ENCODE measurements around the gene PDK1.
"Not testable (repeated sequence)": the region's sequence is repeated elsewhere in the genome, so short reads cannot be mapped to it uniquely, and the experiment has no call there.

The PDK1 gene

GRCh38 chr2:172552547-172553291, 3.2 kb upstream of the PDK1 start:
- no peak for DNase-seq (ENCODE audit: low spot score)

DNA sequence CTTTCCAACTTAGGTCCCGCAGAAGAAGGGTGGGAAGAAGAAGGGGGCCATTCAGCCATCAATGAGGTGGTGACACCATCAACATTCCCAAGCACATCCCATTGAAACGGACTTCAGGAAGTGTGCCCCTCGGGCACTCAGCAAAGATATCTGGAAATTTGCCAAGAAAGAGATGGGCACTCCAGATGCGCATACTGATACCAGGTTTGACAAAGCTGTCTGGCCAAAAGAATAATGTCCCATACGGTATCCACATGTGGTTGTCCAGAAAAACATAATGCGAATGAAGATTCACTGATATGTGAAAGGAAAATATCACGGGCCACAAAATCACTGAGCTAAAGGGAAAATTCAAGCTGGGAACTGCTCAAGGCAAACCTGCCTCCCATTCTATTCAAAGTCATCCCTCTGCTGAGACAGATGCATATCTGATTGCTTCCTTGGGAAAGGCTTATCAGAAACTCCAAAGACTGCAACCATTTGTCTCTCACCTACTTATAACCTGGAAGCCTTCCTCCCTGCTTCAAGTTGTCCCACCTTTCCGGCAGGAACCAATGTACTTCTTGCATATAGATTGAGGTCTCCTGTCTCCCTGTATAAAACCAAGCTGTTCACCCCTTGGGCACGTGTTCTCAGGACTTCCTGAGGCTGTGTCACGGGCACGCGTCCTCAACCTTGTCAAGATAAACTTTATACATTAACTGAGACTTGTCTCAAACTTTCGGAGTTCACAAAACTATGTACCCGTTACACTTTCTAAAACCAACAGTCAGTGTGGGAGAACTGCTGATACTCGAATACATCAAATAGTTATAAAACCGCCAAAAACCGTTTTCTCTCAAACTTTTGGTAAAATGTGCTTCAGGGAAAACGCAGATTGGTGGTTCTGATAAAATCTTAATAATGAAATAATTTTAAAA, 1.3 kb upstream of the PDK1 start:
- no peak for DNase-seq (ENCODE audit: low spot score)

DNA sequence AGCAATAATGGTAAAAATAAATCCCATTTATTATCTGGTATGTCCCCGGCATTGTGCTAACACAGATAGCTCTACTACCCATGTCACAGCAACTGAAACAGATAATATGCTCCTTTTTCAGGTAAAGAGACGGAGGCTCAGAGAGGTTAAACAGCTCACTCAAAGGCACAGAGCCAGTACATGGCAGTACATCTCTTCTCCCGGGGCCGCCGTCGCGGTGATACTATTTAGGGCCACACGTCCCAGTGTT, 693 bp upstream of the PDK1 start:
- no peak for DNase-seq (ENCODE audit: low spot score)

DNA sequence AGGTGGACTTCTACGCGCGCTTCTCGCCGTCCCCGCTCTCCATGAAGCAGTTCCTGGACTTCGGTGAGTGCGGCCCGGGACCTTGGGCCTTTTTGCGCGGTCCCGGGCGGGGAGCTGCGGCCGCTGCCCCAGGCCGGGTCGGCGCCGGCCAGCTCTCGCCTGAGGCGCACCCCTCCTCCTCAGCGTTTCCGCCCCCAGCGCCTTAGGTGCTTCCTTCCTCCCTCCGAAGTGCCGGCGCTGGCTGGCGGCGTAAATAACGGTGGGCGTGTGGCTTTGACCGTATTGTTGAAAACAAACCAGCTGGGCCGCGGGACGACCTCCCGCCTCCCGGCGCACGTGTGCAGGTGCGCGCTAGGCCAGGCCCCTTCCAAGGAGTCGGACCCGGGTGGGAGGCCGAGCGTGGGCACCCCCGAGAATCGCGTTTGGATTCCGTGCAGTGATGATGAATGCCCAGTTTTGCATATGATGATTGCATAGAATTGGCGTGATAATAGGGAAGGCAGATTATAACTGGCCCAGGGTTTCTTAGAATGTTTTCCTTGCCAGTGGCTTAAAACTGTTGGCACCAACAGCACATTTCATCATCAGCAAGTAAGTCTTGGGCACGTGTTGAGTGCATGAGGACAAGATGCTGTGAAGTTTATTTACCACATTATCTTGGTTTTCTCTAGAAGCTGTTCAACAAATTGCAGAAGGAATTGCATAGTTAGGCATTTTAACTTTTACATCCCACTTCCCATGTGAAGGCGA, 569 bp downstream of the PDK1 start:
- peak; percentile 55 for DNase-seq (ENCODE audit: low spot score)

- no peak for DNase-seq (ENCODE audit: low spot score)
Observed at GRCh38 chr2:172558372-172558771, 2.5 kb downstream of the PDK1 start.

- DNase-seq (ENCODE audit: low spot score), result no peak
Observed at GRCh38 chr2:172560721-172561120, 4.8 kb downstream of the PDK1 start.

GRCh38 chr2:172561270-172561669, 5.4 kb downstream of the PDK1 start:
- no peak for DNase-seq (ENCODE audit: low spot score)

DNA sequence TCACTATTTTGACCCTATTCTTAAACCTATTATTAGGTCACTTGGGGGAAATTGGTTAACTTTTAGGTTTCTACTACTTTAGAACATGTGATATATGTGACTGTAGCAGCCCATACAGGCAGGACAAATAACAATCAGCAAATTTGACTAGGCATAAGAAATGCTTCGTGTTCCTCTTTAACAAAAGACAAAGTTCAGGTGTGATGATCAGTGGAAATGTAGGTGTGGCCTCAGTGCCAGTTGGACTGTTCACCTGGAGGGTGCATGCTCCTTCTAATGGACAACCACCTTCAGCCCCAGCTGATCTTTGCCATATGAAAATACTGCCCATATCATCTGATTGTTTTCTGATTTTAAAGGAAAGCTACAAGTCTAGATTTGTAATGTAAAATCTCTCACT, 6.4 kb downstream of the PDK1 start:
- DNase-seq (ENCODE audit: low spot score), result no peak

DNA sequence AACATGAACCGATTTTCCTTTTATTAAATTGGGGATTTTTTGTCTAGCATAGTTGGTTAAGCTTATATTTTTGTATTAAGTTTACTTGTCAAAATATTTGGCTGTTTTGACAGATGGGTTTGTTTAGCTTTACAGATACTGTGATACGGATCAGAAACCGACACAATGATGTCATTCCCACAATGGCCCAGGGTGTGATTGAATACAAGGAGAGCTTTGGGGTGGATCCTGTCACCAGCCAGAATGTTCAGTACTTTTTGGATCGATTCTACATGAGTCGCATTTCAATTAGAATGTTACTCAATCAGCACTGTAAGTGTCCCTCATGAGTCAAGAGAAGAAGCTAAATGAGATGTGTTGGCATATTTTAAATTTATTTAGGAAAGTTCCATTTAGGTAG, 8.5 kb downstream of the PDK1 start:
- no peak for DNase-seq (ENCODE audit: low spot score)

DNA sequence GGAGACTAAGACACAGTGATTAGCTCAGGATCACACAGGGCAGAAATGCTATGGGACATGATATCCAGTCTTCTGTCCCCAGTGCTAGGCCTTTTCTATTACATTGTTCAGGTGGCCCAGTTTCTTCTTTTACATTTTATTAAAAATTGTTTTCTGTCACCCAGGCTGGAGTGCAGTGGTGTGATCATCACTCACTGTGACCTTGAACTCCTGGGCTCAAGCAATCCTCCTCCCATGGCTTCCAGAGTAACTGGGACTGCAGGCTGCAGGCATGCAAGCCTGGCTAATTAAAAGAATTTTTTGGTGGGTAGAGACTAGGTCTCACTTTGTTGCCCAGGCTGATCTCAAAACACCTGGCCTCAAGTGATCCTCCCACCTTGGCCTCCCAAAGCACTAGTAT, 15.4 kb downstream of the PDK1 start:
- no peak for DNase-seq (ENCODE audit: low spot score)

- no peak for DNase-seq (ENCODE audit: low spot score)
Observed at GRCh38 chr2:172572981-172573380, 17.1 kb downstream of the PDK1 start.

DNA sequence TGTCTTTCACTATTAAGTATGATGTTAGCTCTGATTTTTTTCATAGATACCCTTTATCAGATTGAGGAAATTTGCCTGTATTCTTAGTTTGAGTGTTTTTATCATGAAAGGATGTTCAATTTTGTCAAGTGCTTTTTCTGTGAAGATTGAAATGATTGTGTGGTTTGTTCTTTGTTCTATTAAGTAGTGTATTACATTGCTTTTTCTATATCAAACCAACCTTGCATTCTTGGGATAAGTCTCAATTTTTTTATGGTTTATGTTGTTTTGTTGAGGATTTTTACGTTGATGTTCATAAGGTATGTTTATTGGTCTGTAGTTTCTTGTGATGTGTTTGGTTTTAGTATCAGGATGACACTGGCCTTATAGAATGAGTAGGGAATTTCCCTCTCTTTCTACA, 19.1 kb downstream of the PDK1 start:
- DNase-seq (ENCODE audit: low spot score), result no peak

- DNase-seq (ENCODE audit: low spot score), result no peak
Observed at GRCh38 chr2:172578054-172578453, 22.2 kb downstream of the PDK1 start.

GRCh38 chr2:172578860-172579512, 23.1 kb downstream of the PDK1 start:
- no peak for DNase-seq (ENCODE audit: low spot score)

GRCh38 chr2:172580544-172580943, 24.7 kb downstream of the PDK1 start:
- DNase-seq (ENCODE audit: low spot score), result no peak

- DNase-seq (ENCODE audit: low spot score), result no peak
Observed at GRCh38 chr2:172582656-172583055, 26.8 kb downstream of the PDK1 start.

DNA sequence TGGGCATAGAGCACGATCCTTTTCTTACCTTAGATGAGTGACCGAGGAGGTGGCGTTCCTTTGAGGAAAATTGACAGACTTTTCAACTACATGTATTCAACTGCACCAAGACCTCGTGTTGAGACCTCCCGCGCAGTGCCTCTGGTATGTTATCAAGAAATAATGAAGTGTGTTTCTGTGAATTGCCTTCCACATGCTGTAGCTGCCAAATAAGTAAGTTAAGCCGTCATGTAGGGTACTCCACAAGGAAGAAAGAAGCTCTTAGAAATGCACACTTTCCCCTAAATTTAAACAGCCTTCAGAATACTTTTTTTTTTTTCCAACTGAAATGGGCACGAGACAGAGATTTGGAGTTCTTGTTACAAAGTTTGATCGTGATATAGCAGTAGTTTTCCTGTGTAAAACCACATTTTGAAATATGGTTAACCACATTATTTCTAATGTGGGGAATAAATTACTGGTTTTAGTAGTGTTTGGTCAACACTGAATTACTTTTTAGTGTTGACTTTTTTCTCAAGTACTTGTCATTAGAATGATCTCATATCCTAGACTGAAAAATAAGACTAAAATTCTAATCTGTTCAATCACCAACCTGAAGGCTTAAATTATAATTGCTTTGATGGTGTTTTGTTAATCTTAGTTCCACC, 30.5 kb downstream of the PDK1 start:
- no peak for DNase-seq (ENCODE audit: low spot score)

- DNase-seq (ENCODE audit: low spot score), result not testable (repeated sequence)
Observed at GRCh38 chr2:172587231-172587630, 31.3 kb downstream of the PDK1 start.

DNA sequence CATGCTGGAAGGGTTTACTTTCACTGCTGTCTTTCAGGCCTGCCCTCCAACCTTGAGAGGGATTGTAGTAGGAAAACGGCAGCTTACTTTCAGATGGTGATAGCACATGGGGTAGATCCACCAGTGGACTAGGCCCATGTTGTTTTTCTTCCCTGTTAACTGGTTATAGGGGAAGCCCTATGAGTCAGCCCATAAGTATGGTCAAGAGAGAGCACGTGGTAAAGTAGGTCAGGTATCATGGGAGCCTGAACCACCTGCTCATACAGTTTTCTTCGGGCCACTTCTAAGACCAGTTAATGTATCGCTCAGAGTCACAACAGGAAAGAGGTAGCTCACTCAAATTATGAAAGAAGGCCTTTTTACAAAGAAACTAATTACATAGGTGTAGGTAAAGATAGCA, 33.0 kb downstream of the PDK1 start:
- no peak for DNase-seq (ENCODE audit: low spot score)

DNA sequence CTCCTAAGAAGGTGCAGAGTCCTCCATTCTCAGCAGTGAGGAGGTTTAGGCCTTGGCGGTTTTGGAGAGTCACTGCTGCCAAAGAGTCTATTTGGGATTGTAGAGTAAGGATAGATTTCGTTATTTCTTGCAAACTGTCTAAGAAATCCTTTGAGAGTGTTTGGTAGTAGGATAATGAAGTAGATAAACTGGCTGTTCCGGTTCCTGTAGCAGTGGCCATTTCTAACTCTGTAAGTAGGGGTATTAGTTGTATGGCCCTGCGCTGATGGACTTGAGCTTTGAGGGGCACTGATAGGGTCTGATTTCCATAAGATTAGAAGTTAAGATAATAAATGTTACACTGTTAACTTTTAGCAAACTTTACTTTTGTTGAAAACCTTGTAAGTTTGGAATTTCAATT, 35.5 kb downstream of the PDK1 start:
- not testable (repeated sequence) for DNase-seq (ENCODE audit: low spot score)

GRCh38 chr2:172592190-172592589, 36.3 kb downstream of the PDK1 start:
- DNase-seq (ENCODE audit: low spot score), result not testable (repeated sequence)

GRCh38 chr2:172596776-172597175, 40.9 kb downstream of the PDK1 start:
- DNase-seq (ENCODE audit: low spot score), result no peak
